K562 (cell line): ENCODE results near the gene CCDC136. TPM values are rescaled to one million over a fixed set of nuclear protein-coding genes. Genes with fewer than 3 reads are reported as not detected.
A peak's percentile ranks its signal among the peaks of the same experiment; 100 is the strongest.

ENCODE experiments used
- BRD4 ChIP-seq: fragments of 200-600 bp; sonication (generic); IDR thresholded peaks from 2 replicates; pipeline ENCODE4 v1.6.1; 2017; ENCODE audit warnings: inconsistent platforms
- CCAR2 ChIP-seq: fragments of 200-400 bp; formaldehyde crosslinking; IDR thresholded peaks from 2 replicates; pipeline ENCODE4 v1.6.1; 2017; ENCODE audit warnings: mild to moderate bottlenecking, low read depth, low read length
- CXXC5 ChIP-seq: fragments of 250-450 bp; sonication (Bioruptor Pico); IDR thresholded peaks from 2 replicates; pipeline ENCODE4 v1.8.0; 2022; ENCODE audit warnings: inconsistent platforms, mild to moderate bottlenecking, moderate library complexity
- GABPA ChIP-seq: fragments of 200-800 bp; sonication (Bioruptor generic); conservative IDR thresholded peaks from 2 replicates; pipeline ENCODE4 v1.6.1; 2016; ENCODE audit warnings: low read depth, missing genetic modification characterization, missing compliant biosample characterization
- GTF2F1 ChIP-seq: IDR thresholded peaks from 2 replicates; pipeline ENCODE4 v1.6.1; 2011; ENCODE audit warnings: low read depth, low read length, improper control_type of control experiment
- IRF2 ChIP-seq: sonication (generic); formaldehyde crosslinking; IDR thresholded peaks from 2 replicates; pipeline ENCODE4 v1.8.1; 2022; ENCODE audit warnings: mild to moderate bottlenecking, missing genetic modification reagents
- KHSRP ChIP-seq: fragments of 450-650 bp; IDR thresholded peaks from 2 replicates; pipeline ENCODE4 v1.6.1; 2017
- SMARCA4 ChIP-seq: fragments of 450-650 bp; IDR thresholded peaks from 2 replicates; pipeline ENCODE4 v1.6.1; 2016
- ZSCAN29 ChIP-seq: fragments of 450-650 bp; IDR thresholded peaks from 2 replicates; pipeline ENCODE4 v1.6.1; 2017
- polyA plus RNA-seq, 8 experiments: library from polyadenylated mRNA; depleted of rRNA in 4 of 8; stranded (reverse) in 5 of 8; unstranded in 3 of 8; fragments of >200 nt; fragmentation: Nextera tagmentation in 2 of 8; fragmentation: Illumina TruSeq in 1 of 8; extraction: Ambion mirVana in 2 of 8; extraction: Trizol in 1 of 8; gene quantifications; 2 replicates each; pipeline versions ENCODE4 v1.2.1 to v1.2.3, GENCODE V29; 2011 to 2014; ENCODE audit warnings: inconsistent platforms in 1 of 8, missing spikeins in 1 of 8
- total RNA-seq, 7 experiments: library from RNA; depleted of rRNA in 6 of 7; stranded (reverse); fragments of >200 nt in 6 of 7; fragmentation: Illumina TruSeq in 2 of 7; extraction: Trizol in 2 of 7; gene quantifications; 2 replicates each; pipeline versions ENCODE4 v1.2.1 to v1.2.3, GENCODE V29; 2011 to 2021; ENCODE audit warnings: low replicate concordance in 1 of 7
- TF ChIP-seq, protein P1 (sequence below), 2 experiments: fragments of 200-800 bp in 1 of 2; sonication (Bioruptor generic) in 1 of 2; sonication (generic) in 1 of 2; formaldehyde crosslinking in 1 of 2; IDR thresholded peaks in 1 of 2; conservative IDR thresholded peaks in 1 of 2; 2 replicates each; pipeline versions ENCODE4 v1.5.0 to v1.6.1; 2016 to 2020; ENCODE audit warnings: missing compliant biosample characterization in 1 of 2, missing genetic modification characterization in 1 of 2, missing genetic modification reagents in 1 of 2
- TF ChIP-seq, protein P2 (sequence below): sonication (generic); formaldehyde crosslinking; IDR thresholded peaks from 2 replicates; pipeline ENCODE4 v1.8.0; 2022; ENCODE audit warnings: mild to moderate bottlenecking, low read depth, missing genetic modification reagents
- TF ChIP-seq, protein P3 (sequence below): sonication (generic); formaldehyde crosslinking; IDR thresholded peaks from 2 replicates; pipeline ENCODE4 v1.8.1; 2022; ENCODE audit warnings: missing genetic modification reagents
- TF ChIP-seq, protein P4 (sequence below), 3 experiments: fragments of 200-800 bp in 1 of 3; sonication (Bioruptor generic) in 1 of 3; sonication (generic) in 1 of 3; formaldehyde crosslinking in 1 of 3; IDR thresholded peaks; 2 replicates each; pipeline versions ENCODE4 v1.6.1 to v1.8.0; 2016 to 2022; ENCODE audit warnings: mild to moderate bottlenecking in 2 of 3, missing compliant biosample characterization in 2 of 3, missing genetic modification characterization in 2 of 3, missing genetic modification reagents in 1 of 3
- TF ChIP-seq, protein P5 (sequence below): fragments of 250-450 bp; sonication (Bioruptor Pico); IDR thresholded peaks from 2 replicates; pipeline ENCODE4 v1.4.0; 2020; ENCODE audit warnings: mild to moderate bottlenecking, moderate library complexity
- TF ChIP-seq, protein P6 (sequence below): fragments of 450-650 bp; formaldehyde crosslinking; conservative IDR thresholded peaks from 2 replicates; pipeline ENCODE4 v1.4.0; 2022; ENCODE audit warnings: mild to moderate bottlenecking, missing genetic modification characterization
- TF ChIP-seq, protein P7 (sequence below): fragments of 450-650 bp; conservative IDR thresholded peaks from 2 replicates; pipeline ENCODE4 v1.6.1; 2016; ENCODE audit warnings: missing genetic modification characterization, low read depth, mild to moderate bottlenecking, control low read depth, missing compliant biosample characterization

Gene CCDC136
- total and polyA plus RNA-seq, 9 of the 15 experiments (the other 6 are each of a cell fraction or from before 2014, with no cell fraction given), result 2.4 to 40.8 (median 26.5) TPM

DNA sequence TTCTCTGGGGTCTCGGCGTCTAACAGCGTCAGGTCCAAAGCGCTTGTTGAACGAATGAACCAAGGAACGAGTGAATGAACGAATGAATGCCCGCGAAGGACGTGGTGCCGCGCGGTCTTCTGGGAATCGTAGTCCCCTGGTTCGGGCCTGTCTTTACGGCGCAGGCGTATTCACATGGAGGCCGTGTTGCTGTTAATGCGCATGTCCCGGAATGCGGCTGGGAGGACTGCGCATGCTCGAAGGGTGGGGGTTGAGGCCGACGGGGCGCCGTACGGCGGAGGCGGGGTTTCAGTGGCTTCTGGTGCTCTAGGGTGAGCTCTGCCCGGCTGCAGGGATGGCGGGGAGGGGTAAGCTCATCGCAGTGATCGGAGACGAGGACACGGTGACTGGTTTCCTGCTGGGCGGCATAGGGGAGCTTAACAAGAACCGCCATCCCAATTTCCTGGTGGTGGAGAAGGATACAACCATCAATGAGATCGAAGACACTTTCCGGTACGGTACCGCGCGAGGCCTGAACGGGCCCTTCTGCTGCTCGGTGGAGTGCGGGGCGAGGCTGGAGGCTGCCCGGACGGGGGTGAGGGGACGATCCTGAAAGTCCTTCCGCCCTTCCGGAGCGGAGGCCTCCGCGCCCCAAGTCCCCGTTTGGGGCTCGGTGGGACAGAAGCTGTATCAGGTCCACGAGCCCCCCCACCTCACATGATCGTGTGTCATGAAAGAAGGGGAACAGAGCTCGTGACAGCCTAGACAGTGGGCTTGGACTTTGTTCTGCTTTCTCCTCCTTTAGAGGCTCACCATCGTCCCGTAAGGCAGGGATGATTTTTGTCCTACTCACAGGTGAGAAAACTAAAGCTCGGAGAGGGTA lies 71.0 kb downstream of the CCDC136 start, which contains the start of gene ATP6V1F (continued):
- TF ChIP-seq, protein P1, sequence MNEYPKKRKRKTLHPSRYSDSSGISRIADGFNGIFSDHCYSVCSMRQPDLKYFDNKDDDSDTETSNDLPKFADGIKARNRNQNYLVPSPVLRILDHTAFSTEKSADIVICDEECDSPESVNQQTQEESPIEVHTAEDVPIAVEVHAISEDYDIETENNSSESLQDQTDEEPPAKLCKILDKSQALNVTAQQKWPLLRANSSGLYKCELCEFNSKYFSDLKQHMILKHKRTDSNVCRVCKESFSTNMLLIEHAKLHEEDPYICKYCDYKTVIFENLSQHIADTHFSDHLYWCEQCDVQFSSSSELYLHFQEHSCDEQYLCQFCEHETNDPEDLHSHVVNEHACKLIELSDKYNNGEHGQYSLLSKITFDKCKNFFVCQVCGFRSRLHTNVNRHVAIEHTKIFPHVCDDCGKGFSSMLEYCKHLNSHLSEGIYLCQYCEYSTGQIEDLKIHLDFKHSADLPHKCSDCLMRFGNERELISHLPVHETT (CRISPR knock-in tag; conservative IDR thresholded peaks at IDR 0.05 in 1 of 2, IDR thresholded peaks at IDR 0.05 in 1 of 2), result no peak
- TF ChIP-seq, protein P2, sequence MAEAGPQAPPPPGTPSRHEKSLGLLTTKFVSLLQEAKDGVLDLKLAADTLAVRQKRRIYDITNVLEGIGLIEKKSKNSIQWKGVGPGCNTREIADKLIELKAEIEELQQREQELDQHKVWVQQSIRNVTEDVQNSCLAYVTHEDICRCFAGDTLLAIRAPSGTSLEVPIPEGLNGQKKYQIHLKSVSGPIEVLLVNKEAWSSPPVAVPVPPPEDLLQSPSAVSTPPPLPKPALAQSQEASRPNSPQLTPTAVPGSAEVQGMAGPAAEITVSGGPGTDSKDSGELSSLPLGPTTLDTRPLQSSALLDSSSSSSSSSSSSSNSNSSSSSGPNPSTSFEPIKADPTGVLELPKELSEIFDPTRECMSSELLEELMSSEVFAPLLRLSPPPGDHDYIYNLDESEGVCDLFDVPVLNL (CRISPR knock-in tag), result no peak; the same call in 1 of the 2 replicates
- TF ChIP-seq ZSCAN29 (0 out of 2 replicates have a peak, but pooled peaks have one; percentile 53), BRD4 (0 out of 2 replicates have a peak, but pooled peaks have one; percentile 51), CCAR2 (no peak), GABPA (tag) (no peak), SMARCA4 (peak; percentile 39), IRF2 (CRISPR knock-in tag) (no peak), GTF2F1 (no peak; the same call in 1 of the 2 replicates), KHSRP (no peak), CXXC5 (CRISPR knock-in tag) (peak; percentile 99)
- TF ChIP-seq, protein P3, sequence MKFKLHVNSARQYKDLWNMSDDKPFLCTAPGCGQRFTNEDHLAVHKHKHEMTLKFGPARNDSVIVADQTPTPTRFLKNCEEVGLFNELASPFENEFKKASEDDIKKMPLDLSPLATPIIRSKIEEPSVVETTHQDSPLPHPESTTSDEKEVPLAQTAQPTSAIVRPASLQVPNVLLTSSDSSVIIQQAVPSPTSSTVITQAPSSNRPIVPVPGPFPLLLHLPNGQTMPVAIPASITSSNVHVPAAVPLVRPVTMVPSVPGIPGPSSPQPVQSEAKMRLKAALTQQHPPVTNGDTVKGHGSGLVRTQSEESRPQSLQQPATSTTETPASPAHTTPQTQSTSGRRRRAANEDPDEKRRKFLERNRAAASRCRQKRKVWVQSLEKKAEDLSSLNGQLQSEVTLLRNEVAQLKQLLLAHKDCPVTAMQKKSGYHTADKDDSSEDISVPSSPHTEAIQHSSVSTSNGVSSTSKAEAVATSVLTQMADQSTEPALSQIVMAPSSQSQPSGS (CRISPR knock-in tag), result no peak
- TF ChIP-seq, protein P4, sequence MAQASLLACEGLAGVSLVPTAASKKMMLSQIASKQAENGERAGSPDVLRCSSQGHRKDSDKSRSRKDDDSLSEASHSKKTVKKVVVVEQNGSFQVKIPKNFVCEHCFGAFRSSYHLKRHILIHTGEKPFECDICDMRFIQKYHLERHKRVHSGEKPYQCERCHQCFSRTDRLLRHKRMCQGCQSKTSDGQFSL (CRISPR knock-in tag; IDR thresholded peaks at IDR 0.05), result peak; percentile 98
- TF ChIP-seq, protein P4 (tag; IDR thresholded peaks at IDR 0.05), result peak in 1 of 2 experiments; percentile 86; a peak in 2 of 4 replicates
- TF ChIP-seq, protein P5, sequence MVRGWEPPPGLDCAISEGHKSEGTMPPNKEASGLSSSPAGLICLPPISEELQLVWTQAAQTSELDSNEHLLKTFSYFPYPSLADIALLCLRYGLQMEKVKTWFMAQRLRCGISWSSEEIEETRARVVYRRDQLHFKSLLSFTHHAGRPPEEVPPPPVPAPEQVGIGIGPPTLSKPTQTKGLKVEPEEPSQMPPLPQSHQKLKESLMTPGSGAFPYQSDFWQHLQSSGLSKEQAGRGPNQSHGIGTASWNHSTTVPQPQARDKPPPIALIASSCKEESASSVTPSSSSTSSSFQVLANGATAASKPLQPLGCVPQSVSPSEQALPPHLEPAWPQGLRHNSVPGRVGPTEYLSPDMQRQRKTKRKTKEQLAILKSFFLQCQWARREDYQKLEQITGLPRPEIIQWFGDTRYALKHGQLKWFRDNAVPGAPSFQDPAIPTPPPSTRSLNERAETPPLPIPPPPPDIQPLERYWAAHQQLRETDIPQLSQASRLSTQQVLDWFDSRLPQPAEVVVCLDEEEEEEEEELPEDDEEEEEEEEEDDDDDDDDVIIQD (CRISPR knock-in tag), result no peak
- TF ChIP-seq, protein P6, sequence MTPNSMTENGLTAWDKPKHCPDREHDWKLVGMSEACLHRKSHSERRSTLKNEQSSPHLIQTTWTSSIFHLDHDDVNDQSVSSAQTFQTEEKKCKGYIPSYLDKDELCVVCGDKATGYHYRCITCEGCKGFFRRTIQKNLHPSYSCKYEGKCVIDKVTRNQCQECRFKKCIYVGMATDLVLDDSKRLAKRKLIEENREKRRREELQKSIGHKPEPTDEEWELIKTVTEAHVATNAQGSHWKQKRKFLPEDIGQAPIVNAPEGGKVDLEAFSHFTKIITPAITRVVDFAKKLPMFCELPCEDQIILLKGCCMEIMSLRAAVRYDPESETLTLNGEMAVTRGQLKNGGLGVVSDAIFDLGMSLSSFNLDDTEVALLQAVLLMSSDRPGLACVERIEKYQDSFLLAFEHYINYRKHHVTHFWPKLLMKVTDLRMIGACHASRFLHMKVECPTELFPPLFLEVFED (CRISPR knock-in tag), result peak; percentile 73; the same call in 1 of the 2 replicates
- TF ChIP-seq, protein P7, sequence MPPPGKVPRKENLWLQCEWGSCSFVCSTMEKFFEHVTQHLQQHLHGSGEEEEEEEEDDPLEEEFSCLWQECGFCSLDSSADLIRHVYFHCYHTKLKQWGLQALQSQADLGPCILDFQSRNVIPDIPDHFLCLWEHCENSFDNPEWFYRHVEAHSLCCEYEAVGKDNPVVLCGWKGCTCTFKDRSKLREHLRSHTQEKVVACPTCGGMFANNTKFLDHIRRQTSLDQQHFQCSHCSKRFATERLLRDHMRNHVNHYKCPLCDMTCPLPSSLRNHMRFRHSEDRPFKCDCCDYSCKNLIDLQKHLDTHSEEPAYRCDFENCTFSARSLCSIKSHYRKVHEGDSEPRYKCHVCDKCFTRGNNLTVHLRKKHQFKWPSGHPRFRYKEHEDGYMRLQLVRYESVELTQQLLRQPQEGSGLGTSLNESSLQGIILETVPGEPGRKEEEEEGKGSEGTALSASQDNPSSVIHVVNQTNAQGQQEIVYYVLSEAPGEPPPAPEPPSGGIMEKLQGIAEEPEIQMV (tag), result no peak
